Coronary artery (tissue), 2 donors: ENCODE measurements around the gene IKZF4.

Experiments used
- DNase-seq: peaks from one replicate; pipeline ENCODE4 v3.0.0-alpha.2; 2017; ENCODE audit warnings: low spot score
- H3K27ac ChIP-seq, 2 donors: fragments of 200-600 bp; sonication (generic); one replicate each; pipeline ENCODE4 v1.5.1; 2016 to 2019
- H3K4me3 ChIP-seq: fragments of 200-600 bp; sonication (generic); 2 replicates; pipeline ENCODE4 v1.5.1; 2016; ENCODE audit warnings: mild to moderate bottlenecking, moderate library complexity
- TF ChIP-seq, protein P1 (sequence below): fragments of 200-600 bp; sonication (generic); IDR thresholded peaks from one replicate; pipeline ENCODE4 v1.5.1; 2019; ENCODE audit warnings: antibody characterized with exemption

Gene IKZF4

DNA sequence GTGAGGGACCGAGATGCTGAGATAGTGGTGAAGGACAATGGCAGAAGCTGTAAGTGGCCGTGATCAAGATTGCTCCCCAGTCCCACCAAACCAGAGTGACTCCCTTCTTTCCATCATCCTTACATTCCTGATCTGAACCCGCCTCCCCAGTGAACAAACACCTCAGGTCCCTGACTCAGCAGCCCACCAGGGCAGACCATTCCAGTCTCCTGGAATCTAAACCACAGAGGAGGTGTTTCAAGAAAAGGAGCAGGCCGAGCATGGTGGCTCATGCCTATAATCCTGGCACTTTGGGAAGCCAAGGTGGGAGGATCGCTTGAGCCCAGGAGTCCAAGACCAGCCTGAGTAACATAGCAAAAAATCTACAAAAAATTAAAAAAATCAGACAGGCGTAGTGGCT, 65.8 kb downstream of the IKZF4 start:
- no peak overlapping the region for H3K4me3 ChIP-seq
- TF ChIP-seq, protein P1, sequence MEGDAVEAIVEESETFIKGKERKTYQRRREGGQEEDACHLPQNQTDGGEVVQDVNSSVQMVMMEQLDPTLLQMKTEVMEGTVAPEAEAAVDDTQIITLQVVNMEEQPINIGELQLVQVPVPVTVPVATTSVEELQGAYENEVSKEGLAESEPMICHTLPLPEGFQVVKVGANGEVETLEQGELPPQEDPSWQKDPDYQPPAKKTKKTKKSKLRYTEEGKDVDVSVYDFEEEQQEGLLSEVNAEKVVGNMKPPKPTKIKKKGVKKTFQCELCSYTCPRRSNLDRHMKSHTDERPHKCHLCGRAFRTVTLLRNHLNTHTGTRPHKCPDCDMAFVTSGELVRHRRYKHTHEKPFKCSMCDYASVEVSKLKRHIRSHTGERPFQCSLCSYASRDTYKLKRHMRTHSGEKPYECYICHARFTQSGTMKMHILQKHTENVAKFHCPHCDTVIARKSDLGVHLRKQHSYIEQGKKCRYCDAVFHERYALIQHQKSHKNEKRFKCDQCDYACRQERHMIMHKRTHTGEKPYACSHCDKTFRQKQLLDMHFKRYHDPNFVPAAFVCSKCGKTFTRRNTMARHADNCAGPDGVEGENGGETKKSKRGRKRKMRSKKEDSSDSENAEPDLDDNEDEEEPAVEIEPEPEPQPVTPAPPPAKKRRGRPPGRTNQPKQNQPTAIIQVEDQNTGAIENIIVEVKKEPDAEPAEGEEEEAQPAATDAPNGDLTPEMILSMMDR = no peak
- no peak for DNase-seq
- H3K27ac ChIP-seq = no peak overlapping the region

- no peak for DNase-seq
- Histone ChIP-seq H3K4me3 (no peak overlapping the region), H3K27ac (no peak overlapping the region)
- TF ChIP-seq, protein P1 = no peak
Measured at GRCh38 chr12:56087220-56087619, 66.4 kb downstream of the IKZF4 start.
